H1 (cell line): ENCODE measurements around the gene PPP1R17. TPM values are rescaled to one million over a fixed set of nuclear protein-coding genes. Genes with fewer than 3 reads are reported as not detected.

Experiments
- CTCF ChIA-PET: fragments of 300-600 bp; sonication (Branson Sonifier 250); formaldehyde crosslinking; loops from one replicate; lab custom pipeline; 2021; ENCODE audit not compliant: partially characterized antibody; lab: Charles Lee
- POLR2A ChIA-PET: fragments of 300-600 bp; sonication (Branson Sonifier 250); formaldehyde crosslinking; loops from one replicate; lab custom pipeline; 2021; ENCODE audit warnings: inconsistent platforms; ENCODE audit not compliant: partially characterized antibody; lab: Charles Lee
- DNase-seq, 2 experiments: peaks; one replicate each; pipeline versions ENCODE4 v3.0.0 to v3.0.0-alpha.2; 2010 to 2022; ENCODE audit warnings: low spot score in 2 of 2, low read depth in 1 of 2, mixed read lengths in 1 of 2
- FAIRE-seq: peaks from 2 replicates; lab custom pipeline; 2011; peaks lifted over from hg19 to GRCh38; lab: Jason Lieb, UNC
- H2AFZ ChIP-seq: 2 replicates; pipeline ENCODE4 v1.8.1; 2012; ENCODE audit warnings: low read length, inconsistent platforms
- H2AK5ac ChIP-seq: 2 replicates; pipeline ENCODE4 v1.6.1; 2013; ENCODE audit warnings: low read depth, low read length
- H2BK120ac ChIP-seq: replicated peaks from 2 replicates; pipeline ENCODE3; 2013; ENCODE audit warnings: low read depth, low read length, inconsistent platforms
- H2BK12ac ChIP-seq: 2 replicates; pipeline ENCODE4 v1.6.1; 2013; ENCODE audit warnings: low read depth, low read length
- H2BK15ac ChIP-seq: 2 replicates; pipeline ENCODE4 v1.6.1; 2013; ENCODE audit warnings: low read length
- H2BK20ac ChIP-seq: 2 replicates; pipeline ENCODE4 v1.6.1; 2013; ENCODE audit warnings: low read length
- H2BK5ac ChIP-seq: 2 replicates; pipeline ENCODE4 v1.6.1; 2013; ENCODE audit warnings: low read depth, low read length
- H3K14ac ChIP-seq: 2 replicates; pipeline ENCODE4 v1.6.1; 2013; ENCODE audit warnings: inconsistent platforms; ENCODE audit not compliant: insufficient read length
- H3K18ac ChIP-seq: 2 replicates; pipeline ENCODE4 v1.6.1; 2013; ENCODE audit warnings: low read length; ENCODE audit errors: extremely low read depth
- H3K23ac ChIP-seq: 2 replicates; pipeline ENCODE4 v1.6.1; 2013; ENCODE audit warnings: inconsistent platforms; ENCODE audit not compliant: insufficient read length
- H3K23me2 ChIP-seq: 2 replicates; pipeline ENCODE4 v1.6.1; 2013; ENCODE audit warnings: low read depth, low read length
- H3K27ac ChIP-seq: 2 replicates; pipeline ENCODE4 v1.6.1; 2011; ENCODE audit warnings: low read depth, low read length, inconsistent platforms
- H3K27me3 ChIP-seq, 4 experiments: replicated peaks in 1 of 4; 1 replicate in 1 of 4; 2 replicates in 3 of 4; pipeline versions ENCODE4 v1.6.1 to v1.8.1; 2011 to 2013; ENCODE audit warnings: low read length in 3 of 4, mild to moderate bottlenecking in 3 of 4, inconsistent platforms in 2 of 4, mixed read lengths in 2 of 4, moderate library complexity in 1 of 4; ENCODE audit not compliant: control insufficient read depth in 3 of 4, insufficient read depth in 3 of 4; ENCODE audit errors: extremely low read depth in 1 of 4
- H3K36me3 ChIP-seq, 4 experiments: 2 replicates each; pipeline versions ENCODE4 v1.6.1 to v1.8.1; 2011 to 2013; ENCODE audit warnings: mild to moderate bottlenecking in 4 of 4, low read length in 3 of 4, moderate library complexity in 2 of 4, control low read depth in 1 of 4, inconsistent platforms in 1 of 4; ENCODE audit not compliant: insufficient read depth in 4 of 4, control insufficient read depth in 2 of 4
- H3K4ac ChIP-seq: replicated peaks from 2 replicates; pipeline ENCODE3; 2013; ENCODE audit warnings: low read length, low read depth, mixed read lengths, inconsistent platforms; ENCODE audit not compliant: insufficient read length
- H3K4me1 ChIP-seq, 4 experiments: replicated peaks in 1 of 4; 1 replicate in 1 of 4; 2 replicates in 3 of 4; pipeline versions ENCODE4 v1.6.1 to v1.8.1; 2011 to 2013; ENCODE audit warnings: low read length in 3 of 4, inconsistent platforms in 2 of 4, mixed read lengths in 1 of 4; ENCODE audit not compliant: insufficient read depth in 4 of 4, control insufficient read depth in 3 of 4
- H3K4me2 ChIP-seq, 2 experiments: 2 replicates each; pipeline versions ENCODE4 v1.6.1 to v1.8.1; 2011 to 2013; ENCODE audit warnings: low read depth in 2 of 2, low read length in 2 of 2, control low read depth in 1 of 2, inconsistent platforms in 1 of 2, mild to moderate bottlenecking in 1 of 2; ENCODE audit not compliant: insufficient read depth in 1 of 2
- H3K4me3 ChIP-seq, 4 experiments: fragments of 200-600, 300-600 bp in 1 of 4; sonication (generic), shearing (Covaris generic), sonication (Bioruptor Twin) in 1 of 4; 2 replicates each; pipeline versions ENCODE4 v1.5.1 to v1.8.1; 2011 to 2016; ENCODE audit warnings: low read length in 4 of 4, low read depth in 3 of 4, control low read depth in 2 of 4, inconsistent platforms in 2 of 4, mild to moderate bottlenecking in 2 of 4, mixed read lengths in 1 of 4, moderate library complexity in 1 of 4; ENCODE audit not compliant: insufficient read depth in 2 of 4; ENCODE audit errors: extremely low read depth in 1 of 4
- H3K56ac ChIP-seq: replicated peaks from 2 replicates; pipeline ENCODE3; 2013; ENCODE audit warnings: low read depth, mild to moderate bottlenecking, mixed read lengths, low read length, inconsistent platforms; ENCODE audit not compliant: insufficient read length
- H3K79me1 ChIP-seq: 2 replicates; pipeline ENCODE4 v1.6.1; 2013; ENCODE audit warnings: low read depth, low read length, control low read depth
- H3K79me2 ChIP-seq, 2 experiments: 2 replicates each; pipeline versions ENCODE4 v1.6.1 to v1.8.1; 2012 to 2013; ENCODE audit warnings: low read length in 2 of 2, mild to moderate bottlenecking in 2 of 2, inconsistent platforms in 1 of 2; ENCODE audit not compliant: insufficient read depth in 2 of 2, control insufficient read depth in 1 of 2
- H3K9ac ChIP-seq, 4 experiments: replicated peaks in 1 of 4; 1 replicate in 1 of 4; 2 replicates in 3 of 4; pipeline versions ENCODE4 v1.6.1 to v1.8.1; 2011 to 2013; ENCODE audit warnings: low read depth in 3 of 4, low read length in 3 of 4, control low read depth in 2 of 4, mild to moderate bottlenecking in 2 of 4, moderate library complexity in 2 of 4, inconsistent platforms in 1 of 4; ENCODE audit errors: extremely low read depth in 1 of 4
- H3K9me3 ChIP-seq, 2 experiments: 2 replicates each; pipeline versions ENCODE4 v1.6.1 to v1.8.1; 2012 to 2013; ENCODE audit warnings: mild to moderate bottlenecking in 2 of 2, moderate library complexity in 2 of 2, control low read depth in 1 of 2, inconsistent platforms in 1 of 2, low read depth in 1 of 2, low read length in 1 of 2, mixed read lengths in 1 of 2; ENCODE audit not compliant: insufficient read depth in 2 of 2
- H4K20me1 ChIP-seq, 2 experiments: replicated peaks in 1 of 2; 2 replicates each; pipeline versions ENCODE3 to v1.8.1; 2011 to 2013; ENCODE audit warnings: inconsistent platforms in 2 of 2, low read length in 2 of 2, mild to moderate bottlenecking in 1 of 2; ENCODE audit not compliant: insufficient read depth in 2 of 2, control insufficient read depth in 1 of 2
- H4K5ac ChIP-seq: 2 replicates; pipeline ENCODE4 v1.6.1; 2013; ENCODE audit warnings: low read length, low read depth, mixed read lengths, inconsistent platforms; ENCODE audit not compliant: insufficient read length
- H4K8ac ChIP-seq: 2 replicates; pipeline ENCODE4 v1.8.0; 2013; ENCODE audit warnings: mild to moderate bottlenecking, moderate library complexity, low read length, inconsistent platforms; ENCODE audit not compliant: insufficient read depth; ENCODE audit errors: extremely low read depth
- H4K91ac ChIP-seq: replicated peaks from 2 replicates; pipeline ENCODE3; 2013; ENCODE audit warnings: low read length, mixed read lengths, inconsistent platforms; ENCODE audit not compliant: insufficient read length
- BACH1 ChIP-seq: IDR thresholded peaks from 2 replicates; pipeline ENCODE4 v1.6.1; 2012; ENCODE audit warnings: low read length, improper control_type of control experiment
- BRCA1 ChIP-seq: IDR thresholded peaks from 2 replicates; pipeline ENCODE4 v1.6.1; 2012; ENCODE audit warnings: low read depth, low read length, improper control_type of control experiment
- PHF8 ChIP-seq: fragments of 200-600 bp; sonication (generic); conservative IDR thresholded peaks from 2 replicates; pipeline ENCODE4 v1.7.1; 2012; ENCODE audit warnings: low read depth, mild to moderate bottlenecking, inconsistent platforms, low read length, moderate library complexity
- POLR2A ChIP-seq, 2 experiments: IDR thresholded peaks; 1 replicate in 1 of 2; 2 replicates in 1 of 2; pipeline ENCODE4 v1.6.1; 2011; ENCODE audit warnings: low read depth in 2 of 2, low read length in 2 of 2, mild to moderate bottlenecking in 2 of 2; ENCODE audit errors: control extremely low read depth in 1 of 2
- RBBP5 ChIP-seq: IDR thresholded peaks from 2 replicates; pipeline ENCODE4 v1.7.1; 2012; ENCODE audit warnings: low read depth, mild to moderate bottlenecking, inconsistent platforms, low read length, moderate library complexity, borderline replicate concordance
- SUZ12 ChIP-seq: fragments of 200-600 bp; sonication (generic); IDR thresholded peaks from 2 replicates; pipeline ENCODE4 v1.6.1; 2012; ENCODE audit warnings: mild to moderate bottlenecking, inconsistent platforms, low read length, moderate library complexity, mixed read lengths
- TAF1 ChIP-seq: IDR thresholded peaks from 2 replicates; pipeline ENCODE4 v1.6.1; 2011; ENCODE audit warnings: mild to moderate bottlenecking, low read depth, low read length
- TCF12 ChIP-seq: IDR thresholded peaks from 2 replicates; pipeline ENCODE4 v1.6.1; 2011; ENCODE audit warnings: low read depth, mild to moderate bottlenecking, low read length
- TEAD4 ChIP-seq: IDR thresholded peaks from 2 replicates; pipeline ENCODE4 v1.6.1; 2012; ENCODE audit warnings: low read depth, low read length, inconsistent platforms, mixed read lengths
- WGBS, 2 experiments: shearing (Covaris generic) in 1 of 2; methylation state at CpG; one replicate each; pipeline versions ENCODE4 v1.1.6 to v1.1.7; 2013 to 2015; ENCODE audit warnings: low lambda C conversion rate in 2 of 2, mixed read lengths in 2 of 2, inconsistent platforms in 1 of 2, low coverage in 1 of 2, missing lambda C conversion rate in 1 of 2; ENCODE audit not compliant: insufficient replicate concordance in 2 of 2, insufficient coverage in 1 of 2, insufficient read length in 1 of 2; ENCODE audit errors: extremely low coverage in 1 of 2, missing lambda C conversion rate in 1 of 2; 5-methylcytosine and 5-hydroxymethylcytosine counted together
- polyA plus RNA-seq, 7 experiments: library from polyadenylated mRNA; depleted of rRNA in 3 of 7; stranded (reverse) in 5 of 7; unstranded in 2 of 7; fragments of >200 nt in 5 of 7; fragments of 200-250 nt in 2 of 7; gene quantifications; 1 replicate in 5 of 7; 2 replicates in 1 of 7; 4 replicates in 1 of 7; pipeline versions ENCODE4 v1.2.1 to v1.2.3, GENCODE V29; 2011 to 2013; ENCODE audit warnings: missing spikeins in 2 of 7, mixed read lengths in 2 of 7
- total RNA-seq: library from RNA; stranded (reverse); fragmentation: NEBNext Ultra II Directional; extraction: Animal tissue kit (Norgen Biotek cat#: 25700); gene quantifications from 2 replicates; pipeline ENCODE4 v1.2.1, GENCODE V29; 2021

Gene PPP1R17
- total and polyA plus RNA-seq, 2 of the 8 experiments (the other 6 are each of a cell fraction or from before 2014, with no cell fraction given): 1.5 to 2.5 TPM

GRCh38 chr7:31688372-31688771 lies 1.4 kb downstream of the PPP1R17 start:
- Histone ChIP-seq H3K4me3 (peak overlapping the region in 1 of 4 experiments; percentile 24; a peak in 1 of 8 replicates), H2BK120ac (peak overlapping the region; percentile 12), H3K23ac (no peak overlapping the region), H3K27me3 (no peaks in the 10 kb centered on the region), H4K20me1 (no peaks in the 10 kb centered on the region), H3K79me2 (no peaks in the 10 kb centered on the region), H2BK5ac (peak overlapping the region; percentile 19; the same call in 1 of the 2 replicates), H3K27ac (no peak overlapping the region), H3K9ac (no peak overlapping the region), H2BK15ac (no peak overlapping the region), H4K5ac (no peak overlapping the region), H3K9me3 (no peaks in the 10 kb centered on the region), H3K18ac (no peak overlapping the region)
- no peak for FAIRE-seq
- TF ChIP-seq TEAD4 (no peak), TCF12 (no peak), PHF8 (no peak), BACH1 (no peak), POLR2A (IDR thresholded peaks at IDR 0.05; ENCODE audit: control extremely low read depth in 1 of 2, low read depth in 2 of 2, low read length in 2 of 2) (no peak), RBBP5 (no peak), TAF1 (no peak), BRCA1 (no peak), SUZ12 (no peak)
- TF ChIP-seq, all 59 proteins: peak for 0
- Histone ChIP-seq H3K4ac (no peak overlapping the region), H2AK5ac (no peak overlapping the region), H3K4me2 (peak overlapping the region; percentile 40 to 51), H2BK12ac (no peak overlapping the region), H3K56ac (no peak overlapping the region), H3K23me2 (no peaks in the 10 kb centered on the region), H2AFZ (no peak overlapping the region), H4K91ac (no peak overlapping the region), H3K36me3 (no peaks in the 10 kb centered on the region; a peak in 1 of 8 replicates), H2BK20ac (0 out of 2 replicates have a peak overlapping the region, but pooled peaks have one; percentile 17), H3K79me1 (no peaks in the 10 kb centered on the region), H3K4me1 (peaks cover 0 to 24% (median 15%) of the 10 kb centered on the region in 4 experiments; a peak in 5 of 7 replicates), H4K8ac (no peak overlapping the region), H3K14ac (no peak overlapping the region)
- DNase-seq: no peak
- ChIA-PET POLR2A (no interaction called here), CTCF (no interaction called here)
- 25% methylated on average over 3 of the region's 3 CpGs; no CpG with 5 or more reads in 1 of the 2 experiments for WGBS, 2 experiments
